Sigmoid colon (tissue), 4 donors: ENCODE results near the gene CCDC80.

Source experiments
- POLR2A ChIP-seq, 2 donors: fragments of 450-650 bp; IDR thresholded peaks; one replicate each; pipeline ENCODE4 v1.6.1; 2016; ENCODE audit warnings: antibody characterized with exemption in 2 of 2, mild to moderate bottlenecking in 2 of 2, moderate library complexity in 2 of 2
- POLR2AphosphoS5 ChIP-seq, 4 donors: sonication (generic); formaldehyde crosslinking; IDR thresholded peaks; one replicate each; pipeline ENCODE4 v1.6.1; 2017; ENCODE audit warnings: antibody characterized with exemption in 4 of 4
- TF ChIP-seq, protein P1 (sequence below), 4 experiments: fragments of 450-650 bp in 3 of 4; fragments of 200-600 bp in 1 of 4; IDR thresholded peaks; one replicate each; pipeline ENCODE4 v1.5.1; 2016 to 2019; ENCODE audit warnings: antibody characterized with exemption in 4 of 4, mild to moderate bottlenecking in 3 of 4, moderate library complexity in 2 of 4

DNA sequence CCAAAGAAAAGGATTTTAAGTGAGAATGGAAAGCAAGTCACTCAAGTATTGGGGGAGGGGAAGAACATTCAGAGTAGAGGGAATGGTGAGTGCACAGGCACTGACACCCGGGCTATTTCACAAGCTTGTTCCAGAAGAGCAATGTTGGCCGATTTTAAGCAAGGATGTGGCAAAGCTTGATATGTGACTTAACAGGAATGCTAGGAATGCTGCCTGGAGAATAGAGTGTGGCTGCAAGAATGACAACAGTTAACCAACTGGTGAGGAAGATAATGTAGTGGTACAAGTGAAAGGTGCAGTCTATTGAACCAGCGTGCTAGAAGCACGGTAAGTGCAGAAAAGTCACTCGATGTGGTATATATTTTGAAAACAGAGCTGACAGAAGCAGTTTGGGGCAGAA is 6.2 kb upstream of the CCDC80 start:
- TF ChIP-seq, protein P1, sequence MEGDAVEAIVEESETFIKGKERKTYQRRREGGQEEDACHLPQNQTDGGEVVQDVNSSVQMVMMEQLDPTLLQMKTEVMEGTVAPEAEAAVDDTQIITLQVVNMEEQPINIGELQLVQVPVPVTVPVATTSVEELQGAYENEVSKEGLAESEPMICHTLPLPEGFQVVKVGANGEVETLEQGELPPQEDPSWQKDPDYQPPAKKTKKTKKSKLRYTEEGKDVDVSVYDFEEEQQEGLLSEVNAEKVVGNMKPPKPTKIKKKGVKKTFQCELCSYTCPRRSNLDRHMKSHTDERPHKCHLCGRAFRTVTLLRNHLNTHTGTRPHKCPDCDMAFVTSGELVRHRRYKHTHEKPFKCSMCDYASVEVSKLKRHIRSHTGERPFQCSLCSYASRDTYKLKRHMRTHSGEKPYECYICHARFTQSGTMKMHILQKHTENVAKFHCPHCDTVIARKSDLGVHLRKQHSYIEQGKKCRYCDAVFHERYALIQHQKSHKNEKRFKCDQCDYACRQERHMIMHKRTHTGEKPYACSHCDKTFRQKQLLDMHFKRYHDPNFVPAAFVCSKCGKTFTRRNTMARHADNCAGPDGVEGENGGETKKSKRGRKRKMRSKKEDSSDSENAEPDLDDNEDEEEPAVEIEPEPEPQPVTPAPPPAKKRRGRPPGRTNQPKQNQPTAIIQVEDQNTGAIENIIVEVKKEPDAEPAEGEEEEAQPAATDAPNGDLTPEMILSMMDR (IDR thresholded peaks at IDR 0.05): no peak
- TF ChIP-seq POLR2AphosphoS5 (IDR thresholded peaks at IDR 0.05): no peak
- no peak for TF ChIP-seq POLR2A (IDR thresholded peaks at IDR 0.05)
